PC-3 (cell line): Measurements from ENCODE around the gene PLA2G2D.

Experiments used
- EZH2 ChIP-seq: fragments of 300-600 bp; sonication (generic); IDR thresholded peaks from one replicate; pipeline ENCODE4 v1.6.1; 2017; ENCODE audit warnings: antibody characterized with exemption, mild to moderate bottlenecking, low read length; ENCODE audit not compliant: unreplicated experiment
- TF ChIP-seq, protein P1 (sequence below): fragments of 300-600 bp; sonication (generic); conservative IDR thresholded peaks from 2 replicates; pipeline ENCODE4 v1.5.1; 2017; ENCODE audit warnings: antibody characterized with exemption, low read depth, mild to moderate bottlenecking, low read length

DNA sequence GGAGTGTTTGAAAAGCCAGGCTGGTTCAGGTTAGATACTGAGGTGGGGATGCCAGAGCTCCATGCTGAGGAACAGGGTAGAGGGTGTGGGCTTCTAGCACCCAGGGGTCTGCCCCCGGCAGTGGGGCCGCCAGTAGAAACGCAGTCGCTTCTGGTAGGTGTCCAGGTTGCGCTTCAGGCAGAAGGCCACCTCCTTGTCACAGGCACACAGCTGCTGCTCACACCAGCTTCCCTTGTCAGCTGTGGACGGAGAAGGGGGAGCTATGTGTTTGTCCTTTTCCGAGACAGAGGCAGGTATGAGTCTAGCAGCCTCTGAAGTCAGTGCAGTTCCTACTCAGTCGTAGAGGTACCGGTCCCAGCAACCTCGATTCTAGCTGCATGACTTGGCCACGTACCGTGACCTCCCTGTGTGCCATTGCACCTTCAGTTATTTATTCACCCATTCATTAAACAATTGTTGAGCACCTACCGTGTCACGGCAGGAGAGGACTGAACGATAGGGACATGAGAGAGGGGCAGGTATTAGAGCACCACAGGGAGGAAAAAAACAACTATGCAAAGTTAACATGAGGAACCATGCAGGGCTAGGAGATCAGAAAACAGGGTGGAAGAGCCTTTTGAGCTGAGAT lies 5.2 kb downstream of the PLA2G2D start:
- TF ChIP-seq, protein P1, sequence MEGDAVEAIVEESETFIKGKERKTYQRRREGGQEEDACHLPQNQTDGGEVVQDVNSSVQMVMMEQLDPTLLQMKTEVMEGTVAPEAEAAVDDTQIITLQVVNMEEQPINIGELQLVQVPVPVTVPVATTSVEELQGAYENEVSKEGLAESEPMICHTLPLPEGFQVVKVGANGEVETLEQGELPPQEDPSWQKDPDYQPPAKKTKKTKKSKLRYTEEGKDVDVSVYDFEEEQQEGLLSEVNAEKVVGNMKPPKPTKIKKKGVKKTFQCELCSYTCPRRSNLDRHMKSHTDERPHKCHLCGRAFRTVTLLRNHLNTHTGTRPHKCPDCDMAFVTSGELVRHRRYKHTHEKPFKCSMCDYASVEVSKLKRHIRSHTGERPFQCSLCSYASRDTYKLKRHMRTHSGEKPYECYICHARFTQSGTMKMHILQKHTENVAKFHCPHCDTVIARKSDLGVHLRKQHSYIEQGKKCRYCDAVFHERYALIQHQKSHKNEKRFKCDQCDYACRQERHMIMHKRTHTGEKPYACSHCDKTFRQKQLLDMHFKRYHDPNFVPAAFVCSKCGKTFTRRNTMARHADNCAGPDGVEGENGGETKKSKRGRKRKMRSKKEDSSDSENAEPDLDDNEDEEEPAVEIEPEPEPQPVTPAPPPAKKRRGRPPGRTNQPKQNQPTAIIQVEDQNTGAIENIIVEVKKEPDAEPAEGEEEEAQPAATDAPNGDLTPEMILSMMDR: no peak
- no peak for TF ChIP-seq EZH2
